PFSK-1 (cell line): Measurements from ENCODE around the gene POT1.
A peak's percentile ranks its signal among the peaks of the same experiment; 100 is the strongest.

ENCODE experiments used
- FOXP2 ChIP-seq: optimal IDR thresholded peaks from 2 replicates; pipeline ENCODE3; 2011; ENCODE audit warnings: borderline replicate concordance, control low read depth, inconsistent platforms; ENCODE audit not compliant: insufficient read depth; ENCODE audit errors: extremely low read length, extremely low read depth
- POLR2AphosphoS5 ChIP-seq: IDR thresholded peaks from 2 replicates; pipeline ENCODE4 v1.6.1; 2012; ENCODE audit warnings: low read depth, mild to moderate bottlenecking, control low read depth, low read length, moderate library complexity
- REST ChIP-seq, 2 experiments: IDR thresholded peaks; 2 replicates each; pipeline versions ENCODE4 v1.6.1 to v1.8.0; 2011 to 2012; ENCODE audit warnings: low read depth in 2 of 2, low read length in 2 of 2, control low read depth in 1 of 2, inconsistent platforms in 1 of 2, mild to moderate bottlenecking in 1 of 2, moderate library complexity in 1 of 2; ENCODE audit not compliant: insufficient read depth in 1 of 2
- SIN3A ChIP-seq: IDR thresholded peaks from 2 replicates; pipeline ENCODE4 v1.6.1; 2012; ENCODE audit warnings: mild to moderate bottlenecking, low read length, moderate library complexity, borderline replicate concordance; ENCODE audit not compliant: insufficient read depth
- TAF1 ChIP-seq: IDR thresholded peaks from 2 replicates; pipeline ENCODE4 v1.6.1; 2012; ENCODE audit warnings: low read length, control low read depth, borderline replicate concordance; ENCODE audit not compliant: insufficient read depth

Gene POT1

GRCh38 chr7:124784879-124785818 lies 144.5 kb downstream of the POT1 start:
- TF ChIP-seq POLR2AphosphoS5 (no peak), SIN3A (no peak), FOXP2 (no peak), REST (IDR thresholded peaks at IDR 0.05; ENCODE audit: insufficient read depth in 1 of 2, low read depth in 2 of 2, low read length in 2 of 2) (no peak), TAF1 (no peak)

GRCh38 chr7:124783271-124783670 lies 146.4 kb downstream of the POT1 start:
- TF ChIP-seq REST (IDR thresholded peaks at IDR 0.05; ENCODE audit: insufficient read depth in 1 of 2, low read depth in 2 of 2, low read length in 2 of 2) (peak in 1 of 2 experiments; percentile 48; a peak in 1 of 4 replicates), FOXP2 (no peak)

GRCh38 chr7:124781907-124782734 lies 147.5 kb downstream of the POT1 start:
- TF ChIP-seq SIN3A (no peak), FOXP2 (no peak), POLR2AphosphoS5 (no peak), TAF1 (no peak)

GRCh38 chr7:124781418-124781817 lies 148.2 kb downstream of the POT1 start:
- TF ChIP-seq FOXP2 (no peak), POLR2AphosphoS5 (no peak), SIN3A (no peak), TAF1 (no peak), REST (IDR thresholded peaks at IDR 0.05; ENCODE audit: insufficient read depth in 1 of 2, low read depth in 2 of 2, low read length in 2 of 2) (no peak)

GRCh38 chr7:124780608-124781007 lies 149.0 kb downstream of the POT1 start:
- TF ChIP-seq FOXP2: no peak

GRCh38 chr7:124780056-124780455 lies 149.6 kb downstream of the POT1 start:
- no peak for TF ChIP-seq REST (IDR thresholded peaks at IDR 0.05; ENCODE audit: insufficient read depth in 1 of 2, low read depth in 2 of 2, low read length in 2 of 2)
- no peak for TF ChIP-seq FOXP2
- TF ChIP-seq TAF1: no peak
- TF ChIP-seq POLR2AphosphoS5: no peak
- TF ChIP-seq SIN3A: no peak
